Activated CD8-positive, alpha-beta T cell treated with anti-CD3 and anti-CD28 coated beads for 36 hours (primary cell): Measurements from ENCODE around the gene ATP6V0E1. TPM values are rescaled to one million over a fixed set of nuclear protein-coding genes. Genes with fewer than 3 reads are reported as not detected.

Experiments used
- ATAC-seq: fragments of 200-7000 bp; cut with Tn5 transposase; one replicate; pipeline ENCODE4 v1.10.0; 2021; ENCODE audit warnings: mild to moderate bottlenecking, moderate library complexity
- CTCF ChIA-PET: fragments of 350-600 bp; sonication (Branson Sonifier 250); formaldehyde crosslinking; loops from one replicate; lab custom pipeline; 2021; ENCODE audit warnings: antibody characterized with exemption; lab: Charles Lee
- POLR2A ChIA-PET: fragments of 350-600 bp; sonication (Branson Sonifier 250); formaldehyde crosslinking; loops from one replicate; lab custom pipeline; 2021; ENCODE audit warnings: antibody characterized with exemption; lab: Charles Lee
- DNase-seq: peaks from one replicate; pipeline ENCODE4 v3.0.0-alpha.2; 2020
- H3K27ac Mint-ChIP-seq: one replicate; pipeline ENCODE4 v1.8.0; 2021; ENCODE audit warnings: mild to moderate bottlenecking, mixed read lengths
- H3K27me3 Mint-ChIP-seq: one replicate; pipeline ENCODE4 v1.8.0; 2021; ENCODE audit warnings: mixed read lengths
- H3K36me3 Mint-ChIP-seq: one replicate; pipeline ENCODE4 v1.8.0; 2021; ENCODE audit warnings: low read depth, mixed read lengths
- H3K4me1 Mint-ChIP-seq: one replicate; pipeline ENCODE4 v1.8.0; 2021; ENCODE audit warnings: low read depth, mixed read lengths
- H3K4me3 Mint-ChIP-seq: one replicate; pipeline ENCODE4 v1.8.0; 2021; ENCODE audit warnings: mild to moderate bottlenecking, moderate library complexity, mixed read lengths
- H3K9me3 Mint-ChIP-seq: one replicate; pipeline ENCODE4 v1.8.0; 2021; ENCODE audit warnings: mixed read lengths
- intact Hi-C: fragments of 100-400 bp; cut with micrococcal nuclease; formaldehyde crosslinking; loops from one replicate; pipeline ENCODE4 v1.10.0; 2022
- total RNA-seq, 2 experiments: library from RNA; stranded (reverse); gene quantifications; one replicate each; pipeline ENCODE4 v1.2.3, GENCODE V29; 2021
- TF ChIP-seq, protein P1 (sequence below): fragments of 200-600 bp; IDR thresholded peaks from one replicate; pipeline ENCODE4 v1.8.0; 2022; ENCODE audit warnings: antibody characterized with exemption, mild to moderate bottlenecking

Gene ATP6V0E1
- total RNA-seq, 2 experiments from 2014 or later, result 68.0 to 79.8 TPM

- H3K9me3 Mint-ChIP-seq, result no peaks in the 10 kb centered on the region
- ChIA-PET CTCF (interaction anchor here (0.8 to 1.7 kb wide), 5 partner anchors 11 to 276 kb away, joined by 3 to 4 read pairs (median 3); partner anchors contain the start of gene ATP6V0E1), POLR2A (interaction anchor here (1.2 to 1.6 kb wide), 3 partner anchors 9 to 14 kb away, joined by 5 to 6 read pairs (median 6); partner anchors contain the start of gene ATP6V0E1)
- no peaks in the 10 kb centered on the region for H3K27me3 Mint-ChIP-seq
- no peaks in the 10 kb centered on the region for H3K4me1 Mint-ChIP-seq
- ATAC-seq (no peak), DNase-seq (no peak)
- peaks cover 15% of the 10 kb centered on the region for H3K36me3 Mint-ChIP-seq
- no peak overlapping the region for H3K27ac Mint-ChIP-seq
- H3K4me3 Mint-ChIP-seq, result no peak overlapping the region
- intact Hi-C loops, result loop anchor here (10.0 kb wide), 1 partner anchor 312 kb away; no protein-coding TSS in a partner anchor
- TF ChIP-seq, protein P1, sequence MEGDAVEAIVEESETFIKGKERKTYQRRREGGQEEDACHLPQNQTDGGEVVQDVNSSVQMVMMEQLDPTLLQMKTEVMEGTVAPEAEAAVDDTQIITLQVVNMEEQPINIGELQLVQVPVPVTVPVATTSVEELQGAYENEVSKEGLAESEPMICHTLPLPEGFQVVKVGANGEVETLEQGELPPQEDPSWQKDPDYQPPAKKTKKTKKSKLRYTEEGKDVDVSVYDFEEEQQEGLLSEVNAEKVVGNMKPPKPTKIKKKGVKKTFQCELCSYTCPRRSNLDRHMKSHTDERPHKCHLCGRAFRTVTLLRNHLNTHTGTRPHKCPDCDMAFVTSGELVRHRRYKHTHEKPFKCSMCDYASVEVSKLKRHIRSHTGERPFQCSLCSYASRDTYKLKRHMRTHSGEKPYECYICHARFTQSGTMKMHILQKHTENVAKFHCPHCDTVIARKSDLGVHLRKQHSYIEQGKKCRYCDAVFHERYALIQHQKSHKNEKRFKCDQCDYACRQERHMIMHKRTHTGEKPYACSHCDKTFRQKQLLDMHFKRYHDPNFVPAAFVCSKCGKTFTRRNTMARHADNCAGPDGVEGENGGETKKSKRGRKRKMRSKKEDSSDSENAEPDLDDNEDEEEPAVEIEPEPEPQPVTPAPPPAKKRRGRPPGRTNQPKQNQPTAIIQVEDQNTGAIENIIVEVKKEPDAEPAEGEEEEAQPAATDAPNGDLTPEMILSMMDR, result no peak
These were observed 11.0 kb upstream of the ATP6V0E1 start for GRCh38 chr5:172972552-172972951.

DNA sequence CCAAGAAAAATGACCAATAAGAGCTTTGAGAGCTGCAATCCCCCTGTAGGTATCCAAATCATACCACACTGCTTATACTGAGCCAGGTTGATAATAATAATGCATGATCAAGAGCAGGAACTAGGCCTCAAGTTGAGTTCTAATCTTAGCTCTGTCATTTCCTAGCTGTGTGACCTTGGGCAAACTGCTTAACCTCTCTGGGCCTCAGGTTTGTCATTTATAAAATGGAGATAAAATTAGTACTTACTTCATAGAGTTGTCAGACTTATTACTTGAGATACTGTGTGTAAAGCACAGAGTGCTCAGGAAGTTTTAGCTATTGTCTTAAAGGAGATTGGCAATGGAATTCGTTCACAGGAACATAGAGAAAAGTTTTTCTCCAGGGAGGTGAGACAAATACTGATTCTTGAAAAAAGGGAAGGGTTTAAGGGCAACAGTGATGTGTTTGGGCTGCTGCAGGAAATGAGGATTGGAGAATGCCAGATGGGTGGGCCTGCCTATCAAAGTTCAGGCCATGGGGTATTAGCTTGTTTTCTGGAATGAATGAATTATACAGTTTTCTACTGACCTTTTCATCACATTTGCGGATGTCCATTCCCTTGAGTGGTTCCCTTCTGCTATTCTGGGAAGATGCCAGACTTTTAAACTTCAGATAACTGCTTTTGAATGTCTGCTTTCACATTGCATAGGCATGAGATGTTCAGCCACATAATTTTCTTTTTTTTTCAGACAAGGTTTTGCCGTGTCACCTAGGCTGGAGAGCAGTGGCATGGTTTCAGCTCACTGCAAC is 10.2 kb upstream of the ATP6V0E1 start:
- ChIA-PET CTCF (interaction anchor here (0.8 to 1.7 kb wide), 5 partner anchors 10 to 276 kb away, joined by 3 to 4 read pairs (median 3); partner anchors contain the start of genes ATP6V0E1 and RPL26L1), POLR2A (interaction anchor here (1.2 to 1.6 kb wide), 3 partner anchors 8 to 13 kb away, joined by 5 to 6 read pairs (median 6); partner anchors contain the start of gene ATP6V0E1)
- intact Hi-C loops, result loop anchor here (10.0 kb wide), 1 partner anchor 311 kb away; no protein-coding TSS in a partner anchor
- Mint-ChIP-seq H3K4me1 (peaks cover 1% of the 10 kb centered on the region), H3K27ac (no peak overlapping the region), H3K36me3 (peaks cover 12% of the 10 kb centered on the region), H3K27me3 (no peaks in the 10 kb centered on the region), H3K9me3 (no peaks in the 10 kb centered on the region), H3K4me3 (no peak overlapping the region)
- TF ChIP-seq, protein P1, result no peak
- ATAC-seq, result no peak
- DNase-seq, result no peak

GRCh38 chr5:172973931-172974330 is 9.6 kb upstream of the ATP6V0E1 start:
- H3K27ac Mint-ChIP-seq, result no peak overlapping the region
- peaks cover 10% of the 10 kb centered on the region for H3K36me3 Mint-ChIP-seq
- no peak for DNase-seq
- no peak for ATAC-seq
- ChIA-PET CTCF (interaction anchor here (1.0 kb wide), 1 partner anchor 15 kb away, joined by 4 read pairs; the partner anchor contains the start of gene RPL26L1), POLR2A (interaction anchor here (0.9 to 1.4 kb wide), 3 partner anchors 9 to 13 kb away, joined by 4 to 6 read pairs (median 5); partner anchors contain the start of gene ATP6V0E1)
- H3K4me3 Mint-ChIP-seq, result no peak overlapping the region
- H3K4me1 Mint-ChIP-seq, result peaks cover 1% of the 10 kb centered on the region
- intact Hi-C loops, result loop anchor here (10.0 kb wide), 1 partner anchor 311 kb away; no protein-coding TSS in a partner anchor
- no peaks in the 10 kb centered on the region for H3K27me3 Mint-ChIP-seq
- TF ChIP-seq, protein P1, result no peak
- H3K9me3 Mint-ChIP-seq, result no peaks in the 10 kb centered on the region

- Mint-ChIP-seq H3K36me3 (peaks cover 1% of the 10 kb centered on the region), H3K4me3 (no peak overlapping the region), H3K9me3 (no peaks in the 10 kb centered on the region), H3K4me1 (peaks cover 1% of the 10 kb centered on the region), H3K27ac (no peak overlapping the region), H3K27me3 (no peaks in the 10 kb centered on the region)
- TF ChIP-seq, protein P1, result no peak
- no peak for DNase-seq
- ChIA-PET CTCF (no interaction called here), POLR2A (no interaction called here)
- no peak for ATAC-seq
- intact Hi-C loops, result loop anchor here (10.0 kb wide), 1 partner anchor 310 kb away; no protein-coding TSS in a partner anchor
These were observed 8.3 kb upstream of the ATP6V0E1 start for GRCh38 chr5:172975289-172975688.
